Measurements from ENCODE around the gene ZNF107. TPM values are rescaled to one million over a fixed set of nuclear protein-coding genes. Genes with fewer than 3 reads are reported as not detected.

Gene ZNF107
- total RNA-seq, 4 donors from 2014 or later: 1.8 to 4.9 (median 3.5) TPM

GRCh38 chr7:64632029-64632428 is 33.9 kb upstream of the ZNF107 start:
- no peaks in the 10 kb centered on the region for H3K4me1 ChIP-seq
- no peak overlapping the region for H3K27ac ChIP-seq
- TF ChIP-seq POLR2A (IDR thresholded peaks at IDR 0.05): no peak
- no peak for TF ChIP-seq POLR2AphosphoS5 (IDR thresholded peaks at IDR 0.05)
- TF ChIP-seq EP300 (IDR thresholded peaks at IDR 0.05): no peak
- no peak for TF ChIP-seq CTCF (IDR thresholded peaks at IDR 0.05)
- no peaks in the 10 kb centered on the region for H3K9me3 ChIP-seq
- no peaks in the 10 kb centered on the region for H3K36me3 ChIP-seq
- H3K27me3 ChIP-seq: peaks cover 3% of the 10 kb centered on the region
- 81% methylated on average over 1 of the region's 1 CpG; no CpG with 5 or more reads in 1 of the 2 donors for WGBS, 2 donors (ENCODE audit: low coverage in 1 of 2)
- H3K4me3 ChIP-seq: no peak overlapping the region
- ATAC-seq: no peak

GRCh38 chr7:64633401-64633800 is 32.5 kb upstream of the ZNF107 start:
- Histone ChIP-seq H3K36me3 (no peaks in the 10 kb centered on the region), H3K4me1 (no peaks in the 10 kb centered on the region), H3K9me3 (no peaks in the 10 kb centered on the region), H3K4me3 (no peak overlapping the region), H3K27me3 (no peaks in the 10 kb centered on the region), H3K27ac (no peak overlapping the region)
- ATAC-seq: no peak
- 60 to 80% methylated on average over 1 to 3 of the region's 3 CpGs for WGBS, 2 donors (ENCODE audit: low coverage in 1 of 2)
- no peak for TF ChIP-seq POLR2AphosphoS5 (IDR thresholded peaks at IDR 0.05)
- TF ChIP-seq EP300 (IDR thresholded peaks at IDR 0.05): no peak
- no peak for TF ChIP-seq POLR2A (IDR thresholded peaks at IDR 0.05)
- TF ChIP-seq CTCF (IDR thresholded peaks at IDR 0.05): no peak

- H3K4me3 ChIP-seq: no peak overlapping the region
- no peak overlapping the region for H3K27ac ChIP-seq
- TF ChIP-seq EP300 (IDR thresholded peaks at IDR 0.05) (no peak), CTCF (IDR thresholded peaks at IDR 0.05) (no peak), POLR2AphosphoS5 (IDR thresholded peaks at IDR 0.05) (no peak), POLR2A (IDR thresholded peaks at IDR 0.05) (no peak)
- no peak for ATAC-seq
- no peaks in the 10 kb centered on the region for H3K27me3 ChIP-seq
- no peaks in the 10 kb centered on the region for H3K36me3 ChIP-seq
- H3K9me3 ChIP-seq: no peaks in the 10 kb centered on the region
- no peaks in the 10 kb centered on the region for H3K4me1 ChIP-seq
- 40 to 76% methylated on average over 1 to 2 of the region's 2 CpGs for WGBS, 2 donors (ENCODE audit: low coverage in 1 of 2)
Observed at GRCh38 chr7:64634406-64635062, 31.4 kb upstream of the ZNF107 start.

GRCh38 chr7:64636386-64636785 is 29.5 kb upstream of the ZNF107 start:
- H3K4me1 ChIP-seq: no peaks in the 10 kb centered on the region
- H3K4me3 ChIP-seq: no peak overlapping the region
- no peak overlapping the region for H3K27ac ChIP-seq
- H3K36me3 ChIP-seq: no peaks in the 10 kb centered on the region
- TF ChIP-seq EP300 (IDR thresholded peaks at IDR 0.05) (no peak), POLR2A (IDR thresholded peaks at IDR 0.05) (no peak), CTCF (IDR thresholded peaks at IDR 0.05) (no peak), POLR2AphosphoS5 (IDR thresholded peaks at IDR 0.05) (no peak)
- 48 to 71% methylated on average over 2 to 4 of the region's 4 CpGs for WGBS, 2 donors (ENCODE audit: low coverage in 1 of 2)
- ATAC-seq: no peak
- no peaks in the 10 kb centered on the region for H3K9me3 ChIP-seq
- H3K27me3 ChIP-seq: no peaks in the 10 kb centered on the region

Data from gastroesophageal sphincter (tissue), 4 donors.